PC-3 (cell line): Measurements from ENCODE around the gene TM4SF18. TPM values are rescaled to one million over a fixed set of nuclear protein-coding genes. Genes with fewer than 3 reads are reported as not detected.

Experiments used
- ATAC-seq: fragments of 200-7000 bp; cut with Tn5 transposase; 2 replicates; pipeline ENCODE4 v1.9.1; 2020; ENCODE audit warnings: mild to moderate bottlenecking, moderate library complexity
- BruUV-seq: library from RNA; stranded (reverse); fragments of 400-500 nt; replicated peaks from 2 replicates; lab custom pipeline; 2021; lab: Mats Ljungman, UMichigan
- CTCF ChIA-PET: fragments of 300-600 bp; sonication (Branson Sonifier 250); formaldehyde crosslinking; loops from one replicate; lab custom pipeline; 2022; ENCODE audit warnings: antibody characterized with exemption; lab: Charles Lee
- POLR2A ChIA-PET: fragments of 300-600 bp; sonication (Branson Sonifier 250); formaldehyde crosslinking; loops from one replicate; lab custom pipeline; 2022; ENCODE audit warnings: antibody characterized with exemption; ENCODE audit not compliant: unreplicated experiment; lab: Charles Lee
- DNase-seq: peaks from one replicate; pipeline ENCODE4 v3.0.0-alpha.2; 2015
- H2AFZ ChIP-seq: fragments of 300-600 bp; sonication (generic); 2 replicates; pipeline ENCODE4 v1.6.0; 2016; ENCODE audit warnings: antibody characterized with exemption, low read length
- H3F3A ChIP-seq: fragments of 300-600 bp; sonication (generic); one replicate; pipeline ENCODE4 v1.6.0; 2017; ENCODE audit warnings: antibody characterized with exemption, low read length, control low read depth, mild to moderate bottlenecking; ENCODE audit not compliant: unreplicated experiment
- H3K27ac ChIP-seq: fragments of 300-600 bp; sonication (generic); 2 replicates; pipeline ENCODE4 v1.5.1; 2016; ENCODE audit warnings: mild to moderate bottlenecking, low read length
- H3K27me3 ChIP-seq: fragments of 300-600 bp; sonication (generic); 2 replicates; pipeline ENCODE4 v1.6.1; 2016; ENCODE audit warnings: low read length, mixed read lengths
- H3K36me3 ChIP-seq: fragments of 300-600 bp; sonication (generic); 2 replicates; pipeline ENCODE4 v1.6.1; 2016; ENCODE audit warnings: low read depth, mixed run types, low read length, mixed read lengths
- H3K4me1 ChIP-seq: fragments of 300-600 bp; sonication (generic); 2 replicates; pipeline ENCODE4 v1.5.1; 2016; ENCODE audit warnings: low read length; ENCODE audit not compliant: insufficient read depth
- H3K4me2 ChIP-seq: fragments of 300-600 bp; sonication (generic); 2 replicates; pipeline ENCODE4 v1.6.0; 2016; ENCODE audit warnings: low read length
- H3K4me3 ChIP-seq: fragments of 300-600 bp; sonication (generic); 2 replicates; pipeline ENCODE4 v1.5.1; 2016; ENCODE audit warnings: mild to moderate bottlenecking, low read length, mixed read lengths
- H3K79me2 ChIP-seq: fragments of 300-600 bp; sonication (generic); 2 replicates; pipeline ENCODE4 v1.6.1; 2017; ENCODE audit warnings: low read length, mixed read lengths
- H3K9ac ChIP-seq: fragments of 300-600 bp; sonication (generic); 2 replicates; pipeline ENCODE4 v1.6.0; 2016; ENCODE audit warnings: mild to moderate bottlenecking, low read length
- H3K9me2 ChIP-seq: fragments of 300-600 bp; sonication (generic); replicated peaks from 2 replicates; pipeline ENCODE4 v1.6.1; 2016; ENCODE audit warnings: mixed run types, low read length, mixed read lengths
- H3K9me3 ChIP-seq: fragments of 300-600 bp; sonication (generic); 2 replicates; pipeline ENCODE4 v1.6.1; 2016; ENCODE audit warnings: low read length, mixed read lengths
- H4K20me1 ChIP-seq: fragments of 300-600 bp; sonication (generic); 2 replicates; pipeline ENCODE4 v1.6.1; 2016; ENCODE audit warnings: low read length, mixed read lengths
- EZH2 ChIP-seq: fragments of 300-600 bp; sonication (generic); IDR thresholded peaks from one replicate; pipeline ENCODE4 v1.6.1; 2017; ENCODE audit warnings: antibody characterized with exemption, mild to moderate bottlenecking, low read length; ENCODE audit not compliant: unreplicated experiment
- EZH2phosphoT487 ChIP-seq: fragments of 300-600 bp; sonication (generic); IDR thresholded peaks from 2 replicates; pipeline ENCODE4 v1.6.1; 2018; ENCODE audit warnings: mild to moderate bottlenecking, antibody characterized with exemption, low read length, borderline replicate concordance
- intact Hi-C: fragments of 100-400 bp; cut with micrococcal nuclease; formaldehyde crosslinking; loops from 2 replicates; pipeline ENCODE4 v1.9.0; 2023
- total RNA-seq: library from RNA; depleted of rRNA; stranded (reverse); fragments of >200 nt; gene quantifications from 2 replicates; pipeline ENCODE4 v1.2.3, GENCODE V29; 2014
- TF ChIP-seq, protein P1 (sequence below): fragments of 300-600 bp; sonication (generic); conservative IDR thresholded peaks from 2 replicates; pipeline ENCODE4 v1.5.1; 2017; ENCODE audit warnings: antibody characterized with exemption, low read depth, mild to moderate bottlenecking, low read length

TM4SF18 gene
- total RNA-seq, 1 experiment from 2014 or later = 0.40 TPM

- ChIA-PET CTCF (no interaction called here), POLR2A (interaction anchor here (0.6 to 1.0 kb wide), 4 partner anchors 26 to 287 kb away, joined by 3 to 4 read pairs (median 4); no protein-coding TSS in a partner anchor)
- Histone ChIP-seq H3K4me2 (peak overlapping the region; percentile 28; the same call in 1 of the 2 replicates), H3K36me3 (peaks cover 53% of the 10 kb centered on the region), H3F3A (peaks cover 61% of the 10 kb centered on the region), H3K9ac (peak overlapping the region; percentile 35), H3K9me3 (no peaks in the 10 kb centered on the region), H3K79me2 (peaks cover 34% of the 10 kb centered on the region), H4K20me1 (peaks cover 16% of the 10 kb centered on the region; the same call in 1 of the 2 replicates), H3K27ac (peak overlapping the region; percentile 99), H2AFZ (no peak overlapping the region), H3K9me2 (no peaks in the 10 kb centered on the region), H3K4me1 (peaks cover 80% of the 10 kb centered on the region), H3K27me3 (no peaks in the 10 kb centered on the region), H3K4me3 (no peak overlapping the region)
- no TSS peak for BruUV-seq
- TF ChIP-seq EZH2phosphoT487 (no peak), EZH2 (no peak)
- TF ChIP-seq, protein P1, sequence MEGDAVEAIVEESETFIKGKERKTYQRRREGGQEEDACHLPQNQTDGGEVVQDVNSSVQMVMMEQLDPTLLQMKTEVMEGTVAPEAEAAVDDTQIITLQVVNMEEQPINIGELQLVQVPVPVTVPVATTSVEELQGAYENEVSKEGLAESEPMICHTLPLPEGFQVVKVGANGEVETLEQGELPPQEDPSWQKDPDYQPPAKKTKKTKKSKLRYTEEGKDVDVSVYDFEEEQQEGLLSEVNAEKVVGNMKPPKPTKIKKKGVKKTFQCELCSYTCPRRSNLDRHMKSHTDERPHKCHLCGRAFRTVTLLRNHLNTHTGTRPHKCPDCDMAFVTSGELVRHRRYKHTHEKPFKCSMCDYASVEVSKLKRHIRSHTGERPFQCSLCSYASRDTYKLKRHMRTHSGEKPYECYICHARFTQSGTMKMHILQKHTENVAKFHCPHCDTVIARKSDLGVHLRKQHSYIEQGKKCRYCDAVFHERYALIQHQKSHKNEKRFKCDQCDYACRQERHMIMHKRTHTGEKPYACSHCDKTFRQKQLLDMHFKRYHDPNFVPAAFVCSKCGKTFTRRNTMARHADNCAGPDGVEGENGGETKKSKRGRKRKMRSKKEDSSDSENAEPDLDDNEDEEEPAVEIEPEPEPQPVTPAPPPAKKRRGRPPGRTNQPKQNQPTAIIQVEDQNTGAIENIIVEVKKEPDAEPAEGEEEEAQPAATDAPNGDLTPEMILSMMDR = no peak
- ATAC-seq (peak; percentile 16), DNase-seq (peak; percentile 72)
- intact Hi-C loops = no loop called here
Measured at GRCh38 chr3:149368674-149369497, 35.5 kb upstream of the TM4SF18 start.

DNA sequence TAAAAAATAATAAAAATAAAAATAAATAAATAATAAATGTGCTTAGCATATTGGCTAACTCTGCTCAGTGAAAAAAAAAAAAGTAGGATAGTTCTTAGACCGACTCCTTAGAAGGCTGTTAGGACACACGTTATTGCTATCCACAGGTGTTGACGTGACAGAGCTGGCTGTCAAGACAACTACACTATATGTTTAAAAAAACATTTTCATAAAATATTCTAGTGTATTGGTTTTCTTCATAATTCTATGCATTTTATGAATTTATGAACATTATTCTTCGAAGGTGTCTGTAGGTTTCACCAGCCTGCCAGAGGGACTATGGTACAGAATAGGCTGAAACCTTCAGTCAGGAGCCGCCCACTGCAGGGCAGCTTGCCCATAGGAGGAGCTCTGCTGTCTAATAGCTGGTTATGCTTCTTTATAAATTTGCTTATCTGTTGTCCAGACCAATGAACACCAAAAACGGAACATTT lies 34.8 kb upstream of the TM4SF18 start:
- POLR2A ChIA-PET = interaction anchor here (0.6 to 1.0 kb wide), 4 partner anchors 25 to 288 kb away, joined by 3 to 4 read pairs (median 4); no protein-coding TSS in a partner anchor
- TF ChIP-seq, protein P1 = peak; percentile 34
- TF ChIP-seq EZH2 = no peak
- no peak for ATAC-seq
- H3K4me1 ChIP-seq = peaks cover 74% of the 10 kb centered on the region
- peaks cover 47% of the 10 kb centered on the region for H3K36me3 ChIP-seq
- H3K27me3 ChIP-seq = no peaks in the 10 kb centered on the region
- intact Hi-C loops = no loop called here
- H3F3A ChIP-seq = peaks cover 55% of the 10 kb centered on the region
- no TSS peak for BruUV-seq
- CTCF ChIA-PET = no interaction called here
- H3K27ac ChIP-seq = peak overlapping the region; percentile 99
- H3K4me3 ChIP-seq = no peak overlapping the region
- no peaks in the 10 kb centered on the region for H3K9me2 ChIP-seq
- peaks cover 10% of the 10 kb centered on the region; the same call in 1 of the 2 replicates for H4K20me1 ChIP-seq
- no peak overlapping the region for H2AFZ ChIP-seq
- H3K9ac ChIP-seq = peak overlapping the region; percentile 35
- DNase-seq = peak; percentile 41
- H3K9me3 ChIP-seq = no peaks in the 10 kb centered on the region
- H3K79me2 ChIP-seq = peaks cover 28% of the 10 kb centered on the region
- H3K4me2 ChIP-seq = peak overlapping the region; percentile 8; the same call in 1 of the 2 replicates
